ENCODE measurements around the gene NXPH3.

Gene NXPH3

GRCh38 chr17:49603238-49603637, 27.6 kb downstream of the NXPH3 start:
- peak; percentile 51 for DNase-seq (ENCODE audit: low read depth)
- no peak for TF ChIP-seq CTCF (conservative IDR thresholded peaks at IDR 0.05; ENCODE audit: low read length)
- H3K4me3 ChIP-seq (ENCODE audit: low read length): no peak overlapping the region

DNA sequence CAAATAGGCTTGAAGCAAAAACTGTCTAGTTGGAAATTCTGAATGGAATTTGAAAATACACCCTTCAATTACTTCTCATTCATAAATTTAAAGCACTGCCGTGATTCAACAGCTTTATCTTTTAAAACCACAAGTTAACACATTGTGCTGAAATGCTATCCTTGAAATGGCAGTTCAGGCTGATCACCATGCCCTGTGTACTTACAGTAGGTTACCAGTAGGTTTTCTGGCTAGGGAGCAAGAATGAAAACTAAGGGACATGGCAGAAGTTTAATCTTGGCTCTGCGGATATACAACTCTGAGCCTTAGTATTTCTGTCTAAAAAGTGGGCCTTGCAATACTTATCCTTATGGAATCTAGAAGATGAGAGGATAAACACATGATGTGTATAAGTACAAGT, 28.0 kb downstream of the NXPH3 start:
- TF ChIP-seq CTCF (conservative IDR thresholded peaks at IDR 0.05; ENCODE audit: low read length): peak; percentile 34
- peak; percentile 22 for DNase-seq (ENCODE audit: low read depth)
- no peak overlapping the region for H3K4me3 ChIP-seq (ENCODE audit: low read length)

GRCh38 chr17:49604314-49604869, 28.7 kb downstream of the NXPH3 start:
- TF ChIP-seq CTCF (conservative IDR thresholded peaks at IDR 0.05; ENCODE audit: low read length): no peak
- no peak overlapping the region for H3K4me3 ChIP-seq (ENCODE audit: low read length)
- no peak for DNase-seq (ENCODE audit: low read depth)

DNA sequence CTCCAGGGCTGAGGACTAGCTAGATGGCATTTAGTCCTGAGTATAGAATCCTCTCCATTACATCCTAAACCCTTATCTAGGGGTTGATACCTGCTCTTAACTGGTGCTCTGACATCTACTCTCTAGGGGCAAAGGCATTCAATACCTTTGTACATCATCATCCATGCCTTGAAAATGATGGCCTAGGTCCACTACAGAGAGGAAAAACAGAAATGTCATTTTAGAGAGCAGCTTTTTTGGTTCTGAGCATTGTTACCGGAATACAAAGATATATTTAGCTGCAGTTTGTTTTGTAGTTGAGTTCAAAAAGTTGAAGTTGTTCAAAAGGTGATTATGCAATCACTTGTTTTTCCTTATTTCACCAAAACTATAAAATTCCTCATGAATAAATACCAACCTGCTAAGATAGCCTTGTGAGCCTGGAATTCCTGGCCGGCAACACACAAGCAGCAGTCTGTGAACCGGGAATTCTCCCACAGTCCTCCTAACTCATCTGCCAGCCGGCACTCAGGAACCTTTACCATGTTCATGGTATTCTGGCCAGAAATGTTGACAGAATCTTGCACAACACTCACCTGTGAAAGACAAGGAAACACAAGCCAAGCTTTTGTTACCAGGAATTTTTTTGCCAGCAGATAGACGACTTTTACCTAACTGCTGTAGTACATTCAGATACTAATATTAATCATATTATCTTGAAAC, 35.4 kb downstream of the NXPH3 start:
- TF ChIP-seq CTCF (conservative IDR thresholded peaks at IDR 0.05; ENCODE audit: low read length): no peak
- peak; percentile 44 for DNase-seq (ENCODE audit: low read depth)
- H3K4me3 ChIP-seq (ENCODE audit: low read length): no peak overlapping the region

GRCh38 chr17:49612726-49613125, 37.1 kb downstream of the NXPH3 start:
- no peak for DNase-seq (ENCODE audit: low read depth)
- no peak overlapping the region for H3K4me3 ChIP-seq (ENCODE audit: low read length)
- no peak for TF ChIP-seq CTCF (conservative IDR thresholded peaks at IDR 0.05; ENCODE audit: low read length)

DNA sequence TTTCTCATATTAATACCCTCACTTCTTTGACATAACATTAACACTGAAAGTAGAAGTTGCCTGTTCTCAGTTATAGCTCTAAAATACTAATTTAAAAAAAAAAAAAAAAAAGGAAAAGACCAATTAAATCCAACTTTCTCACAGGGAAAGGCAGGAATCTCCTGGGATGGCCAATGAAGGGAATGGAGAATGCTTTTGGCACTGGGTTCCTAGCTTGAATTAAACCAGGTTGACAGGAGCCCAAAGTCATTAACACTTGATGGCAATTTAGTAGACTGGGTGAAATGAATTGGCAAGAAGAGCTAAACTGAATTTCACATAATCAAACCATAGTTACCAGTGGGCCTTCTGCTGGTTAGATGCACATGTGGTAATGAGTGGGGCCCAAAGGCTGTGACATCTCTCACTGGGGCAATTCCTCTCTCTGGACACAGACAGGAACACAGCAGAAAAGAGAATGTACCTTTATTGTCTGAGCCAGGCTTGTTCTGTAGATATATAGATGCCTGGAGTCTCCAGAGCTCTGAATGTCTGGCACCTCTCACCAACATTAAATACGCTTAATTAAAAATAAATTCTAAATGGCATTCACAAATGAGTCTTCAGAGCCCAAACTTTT, 37.6 kb downstream of the NXPH3 start:
- TF ChIP-seq CTCF (conservative IDR thresholded peaks at IDR 0.05; ENCODE audit: low read length): no peak
- no peak for DNase-seq (ENCODE audit: low read depth)
- H3K4me3 ChIP-seq (ENCODE audit: low read length): no peak overlapping the region

- DNase-seq (ENCODE audit: low read depth): no peak
- no peak overlapping the region for H3K4me3 ChIP-seq (ENCODE audit: low read length)
- peak; percentile 37 for TF ChIP-seq CTCF (conservative IDR thresholded peaks at IDR 0.05; ENCODE audit: low read length)
These were observed 40.4 kb downstream of the NXPH3 start for GRCh38 chr17:49616086-49616485.

Measured in AG10803 (cell line).